HepG2 (cell line): ENCODE measurements around the gene NYNRIN. TPM values are rescaled to one million over a fixed set of nuclear protein-coding genes. Genes with fewer than 3 reads are reported as not detected.

Experiments used
- CREM ChIP-seq, 2 experiments: sonication (generic) in 1 of 2; formaldehyde crosslinking in 1 of 2; IDR thresholded peaks; 2 replicates each; pipeline versions ENCODE4 v1.4.0 to v1.6.1; 2016 to 2020; ENCODE audit warnings: antibody characterized with exemption in 1 of 2, mild to moderate bottlenecking in 1 of 2, missing genetic modification reagents in 1 of 2
- RFX3 ChIP-seq: IDR thresholded peaks from 2 replicates; pipeline ENCODE4 v1.6.1; 2016; ENCODE audit warnings: missing biosample characterization, missing genetic modification reagents
- SRF ChIP-seq: IDR thresholded peaks from 2 replicates; pipeline ENCODE4 v1.6.1; 2011; ENCODE audit warnings: mild to moderate bottlenecking, low read depth, low read length, moderate library complexity
- SRSF9 ChIP-seq: fragments of 200-400 bp; formaldehyde crosslinking; IDR thresholded peaks from 2 replicates; pipeline ENCODE4 v1.6.1; 2018; ENCODE audit warnings: borderline replicate concordance, mild to moderate bottlenecking, low read depth, low read length; ENCODE audit not compliant: insufficient read depth, poor library complexity, severe bottlenecking
- SUZ12 ChIP-seq: fragments of 150-350 bp; IDR thresholded peaks from 2 replicates; pipeline ENCODE4 v1.6.1; 2014; ENCODE audit warnings: low read depth, low read length
- ZFP36L1 ChIP-seq: sonication (generic); formaldehyde crosslinking; IDR thresholded peaks from 2 replicates; pipeline ENCODE4 v1.8.0; 2022; ENCODE audit warnings: mild to moderate bottlenecking, missing genetic modification reagents, moderate library complexity
- ZNF296 ChIP-seq: sonication (generic); formaldehyde crosslinking; conservative IDR thresholded peaks from 2 replicates; pipeline ENCODE4 v1.5.0; 2020; ENCODE audit warnings: mild to moderate bottlenecking, missing genetic modification reagents
- ZNF562 ChIP-seq: sonication (generic); formaldehyde crosslinking; IDR thresholded peaks from 2 replicates; pipeline ENCODE4 v1.8.0; 2022; ENCODE audit warnings: missing genetic modification reagents, borderline replicate concordance
- polyA plus RNA-seq, 8 experiments: library from polyadenylated mRNA; depleted of rRNA in 3 of 8; stranded (reverse) in 7 of 8; unstranded in 1 of 8; fragments of >200 nt; fragmentation: Illumina TruSeq in 4 of 8; extraction: Trizol in 4 of 8; gene quantifications; 2 replicates each; pipeline versions ENCODE4 v1.2.1 to v1.2.3, GENCODE V29; 2011 to 2016; ENCODE audit warnings: low read depth in 4 of 8, missing spikeins in 1 of 8, mixed read lengths in 1 of 8; ENCODE audit not compliant: insufficient read depth in 1 of 8
- total RNA-seq, 5 experiments: library from RNA; depleted of rRNA; stranded (reverse); fragments of >200 nt; fragmentation: Illumina TruSeq; extraction: Trizol; gene quantifications; 2 replicates each; pipeline ENCODE4 v1.2.3, GENCODE V29; 2016; ENCODE audit warnings: low read depth in 1 of 5
- TF ChIP-seq, protein P1 (sequence below): sonication (generic); formaldehyde crosslinking; IDR thresholded peaks from 2 replicates; pipeline ENCODE4 v1.5.0; 2020; ENCODE audit warnings: mild to moderate bottlenecking, missing genetic modification reagents, borderline replicate concordance
- TF ChIP-seq, protein P2 (sequence below): sonication (generic); formaldehyde crosslinking; IDR thresholded peaks from 2 replicates; pipeline ENCODE4 v1.4.0; 2020; ENCODE audit warnings: low read depth, mild to moderate bottlenecking, missing genetic modification reagents
- TF ChIP-seq, protein P3 (sequence below): sonication (generic); formaldehyde crosslinking; IDR thresholded peaks from 2 replicates; pipeline ENCODE4 v1.4.0; 2020; ENCODE audit warnings: missing genetic modification reagents, borderline replicate concordance
- TF ChIP-seq, protein P4 (sequence below): sonication (generic); formaldehyde crosslinking; IDR thresholded peaks from 2 replicates; pipeline ENCODE4 v1.5.0; 2020; ENCODE audit warnings: mild to moderate bottlenecking, missing genetic modification reagents

The NYNRIN gene
- total and polyA plus RNA-seq, 2 of the 13 experiments (the other 11 are each of a cell fraction or from before 2014, with no cell fraction given): 0.63 to 1.1 TPM

DNA sequence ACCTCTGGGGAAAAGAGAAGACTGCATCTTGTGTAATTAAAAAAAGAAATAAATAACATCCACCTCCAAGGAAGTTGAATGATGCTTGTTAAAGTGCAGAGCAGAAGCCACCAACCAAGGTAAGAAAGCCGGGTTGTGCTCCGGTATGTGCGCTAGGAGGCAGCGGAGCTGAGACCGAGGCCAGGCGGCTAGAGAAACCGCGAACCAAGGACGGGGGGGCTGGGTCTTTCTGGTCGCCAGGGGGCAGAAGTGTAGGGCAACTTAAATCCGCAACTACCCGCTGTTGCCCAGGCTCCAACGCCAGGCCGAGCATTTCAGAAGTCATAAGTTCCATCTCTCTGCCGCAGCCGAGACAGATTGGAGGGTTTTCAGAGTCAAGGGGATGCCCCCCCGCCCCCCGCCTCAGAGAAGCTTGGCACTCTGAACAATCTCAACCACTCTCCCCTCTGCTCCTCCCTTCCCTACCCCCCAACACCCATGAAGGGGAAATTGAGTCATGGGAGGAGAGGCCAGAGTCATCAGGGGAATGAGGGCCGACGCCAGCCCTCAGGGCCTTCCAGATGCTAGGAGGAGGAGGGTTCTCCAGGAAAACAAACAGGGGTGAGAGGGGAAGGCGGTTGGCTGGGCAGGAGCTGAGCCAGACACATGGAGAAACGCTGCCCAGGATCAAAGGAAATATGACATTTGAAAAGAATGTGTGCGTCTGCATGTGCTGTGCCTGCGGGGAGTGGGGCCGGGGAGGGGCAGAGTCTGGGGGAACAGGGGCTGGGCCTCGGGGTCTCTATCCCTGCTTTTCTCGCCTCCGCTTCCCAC is 33.0 kb upstream of the NYNRIN start (continued):
- TF ChIP-seq, protein P1, sequence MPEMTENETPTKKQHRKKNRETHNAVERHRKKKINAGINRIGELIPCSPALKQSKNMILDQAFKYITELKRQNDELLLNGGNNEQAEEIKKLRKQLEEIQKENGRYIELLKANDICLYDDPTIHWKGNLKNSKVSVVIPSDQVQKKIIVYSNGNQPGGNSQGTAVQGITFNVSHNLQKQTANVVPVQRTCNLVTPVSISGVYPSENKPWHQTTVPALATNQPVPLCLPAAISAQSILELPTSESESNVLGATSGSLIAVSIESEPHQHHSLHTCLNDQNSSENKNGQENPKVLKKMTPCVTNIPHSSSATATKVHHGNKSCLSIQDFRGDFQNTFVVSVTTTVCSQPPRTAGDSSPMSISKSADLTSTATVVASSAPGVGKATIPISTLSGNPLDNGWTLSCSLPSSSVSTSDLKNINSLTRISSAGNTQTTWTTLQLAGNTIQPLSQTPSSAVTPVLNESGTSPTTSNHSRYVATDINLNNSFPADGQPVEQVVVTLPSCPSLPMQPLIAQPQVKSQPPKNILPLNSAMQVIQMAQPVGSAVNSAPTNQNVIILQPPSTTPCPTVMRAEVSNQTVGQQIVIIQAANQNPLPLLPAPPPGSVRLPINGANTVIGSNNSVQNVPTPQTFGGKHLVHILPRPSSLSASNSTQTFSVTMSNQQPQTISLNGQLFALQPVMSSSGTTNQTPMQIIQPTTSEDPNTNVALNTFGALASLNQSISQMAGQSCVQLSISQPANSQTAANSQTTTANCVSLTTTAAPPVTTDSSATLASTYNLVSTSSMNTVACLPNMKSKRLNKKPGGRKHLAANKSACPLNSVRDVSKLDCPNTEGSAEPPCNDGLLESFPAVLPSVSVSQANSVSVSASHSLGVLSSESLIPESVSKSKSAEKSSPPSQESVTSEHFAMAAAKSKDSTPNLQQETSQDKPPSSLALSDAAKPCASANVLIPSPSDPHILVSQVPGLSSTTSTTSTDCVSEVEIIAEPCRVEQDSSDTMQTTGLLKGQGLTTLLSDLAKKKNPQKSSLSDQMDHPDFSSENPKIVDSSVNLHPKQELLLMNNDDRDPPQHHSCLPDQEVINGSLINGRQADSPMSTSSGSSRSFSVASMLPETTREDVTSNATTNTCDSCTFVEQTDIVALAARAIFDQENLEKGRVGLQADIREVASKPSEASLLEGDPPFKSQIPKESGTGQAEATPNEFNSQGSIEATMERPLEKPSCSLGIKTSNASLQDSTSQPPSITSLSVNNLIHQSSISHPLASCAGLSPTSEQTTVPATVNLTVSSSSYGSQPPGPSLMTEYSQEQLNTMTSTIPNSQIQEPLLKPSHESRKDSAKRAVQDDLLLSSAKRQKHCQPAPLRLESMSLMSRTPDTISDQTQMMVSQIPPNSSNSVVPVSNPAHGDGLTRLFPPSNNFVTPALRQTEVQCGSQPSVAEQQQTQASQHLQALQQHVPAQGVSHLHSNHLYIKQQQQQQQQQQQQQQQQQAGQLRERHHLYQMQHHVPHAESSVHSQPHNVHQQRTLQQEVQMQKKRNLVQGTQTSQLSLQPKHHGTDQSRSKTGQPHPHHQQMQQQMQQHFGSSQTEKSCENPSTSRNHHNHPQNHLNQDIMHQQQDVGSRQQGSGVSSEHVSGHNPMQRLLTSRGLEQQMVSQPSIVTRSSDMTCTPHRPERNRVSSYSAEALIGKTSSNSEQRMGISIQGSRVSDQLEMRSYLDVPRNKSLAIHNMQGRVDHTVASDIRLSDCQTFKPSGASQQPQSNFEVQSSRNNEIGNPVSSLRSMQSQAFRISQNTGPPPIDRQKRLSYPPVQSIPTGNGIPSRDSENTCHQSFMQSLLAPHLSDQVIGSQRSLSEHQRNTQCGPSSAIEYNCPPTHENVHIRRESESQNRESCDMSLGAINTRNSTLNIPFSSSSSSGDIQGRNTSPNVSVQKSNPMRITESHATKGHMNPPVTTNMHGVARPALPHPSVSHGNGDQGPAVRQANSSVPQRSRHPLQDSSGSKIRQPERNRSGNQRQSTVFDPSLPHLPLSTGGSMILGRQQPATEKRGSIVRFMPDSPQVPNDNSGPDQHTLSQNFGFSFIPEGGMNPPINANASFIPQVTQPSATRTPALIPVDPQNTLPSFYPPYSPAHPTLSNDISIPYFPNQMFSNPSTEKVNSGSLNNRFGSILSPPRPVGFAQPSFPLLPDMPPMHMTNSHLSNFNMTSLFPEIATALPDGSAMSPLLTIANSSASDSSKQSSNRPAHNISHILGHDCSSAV (CRISPR knock-in tag): 0 out of 2 replicates have a peak, but pooled peaks have one; percentile 41
- TF ChIP-seq, protein P2, sequence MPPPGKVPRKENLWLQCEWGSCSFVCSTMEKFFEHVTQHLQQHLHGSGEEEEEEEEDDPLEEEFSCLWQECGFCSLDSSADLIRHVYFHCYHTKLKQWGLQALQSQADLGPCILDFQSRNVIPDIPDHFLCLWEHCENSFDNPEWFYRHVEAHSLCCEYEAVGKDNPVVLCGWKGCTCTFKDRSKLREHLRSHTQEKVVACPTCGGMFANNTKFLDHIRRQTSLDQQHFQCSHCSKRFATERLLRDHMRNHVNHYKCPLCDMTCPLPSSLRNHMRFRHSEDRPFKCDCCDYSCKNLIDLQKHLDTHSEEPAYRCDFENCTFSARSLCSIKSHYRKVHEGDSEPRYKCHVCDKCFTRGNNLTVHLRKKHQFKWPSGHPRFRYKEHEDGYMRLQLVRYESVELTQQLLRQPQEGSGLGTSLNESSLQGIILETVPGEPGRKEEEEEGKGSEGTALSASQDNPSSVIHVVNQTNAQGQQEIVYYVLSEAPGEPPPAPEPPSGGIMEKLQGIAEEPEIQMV (CRISPR knock-in tag): peak; percentile 88
- no peak for TF ChIP-seq SRF
- TF ChIP-seq, protein P3, sequence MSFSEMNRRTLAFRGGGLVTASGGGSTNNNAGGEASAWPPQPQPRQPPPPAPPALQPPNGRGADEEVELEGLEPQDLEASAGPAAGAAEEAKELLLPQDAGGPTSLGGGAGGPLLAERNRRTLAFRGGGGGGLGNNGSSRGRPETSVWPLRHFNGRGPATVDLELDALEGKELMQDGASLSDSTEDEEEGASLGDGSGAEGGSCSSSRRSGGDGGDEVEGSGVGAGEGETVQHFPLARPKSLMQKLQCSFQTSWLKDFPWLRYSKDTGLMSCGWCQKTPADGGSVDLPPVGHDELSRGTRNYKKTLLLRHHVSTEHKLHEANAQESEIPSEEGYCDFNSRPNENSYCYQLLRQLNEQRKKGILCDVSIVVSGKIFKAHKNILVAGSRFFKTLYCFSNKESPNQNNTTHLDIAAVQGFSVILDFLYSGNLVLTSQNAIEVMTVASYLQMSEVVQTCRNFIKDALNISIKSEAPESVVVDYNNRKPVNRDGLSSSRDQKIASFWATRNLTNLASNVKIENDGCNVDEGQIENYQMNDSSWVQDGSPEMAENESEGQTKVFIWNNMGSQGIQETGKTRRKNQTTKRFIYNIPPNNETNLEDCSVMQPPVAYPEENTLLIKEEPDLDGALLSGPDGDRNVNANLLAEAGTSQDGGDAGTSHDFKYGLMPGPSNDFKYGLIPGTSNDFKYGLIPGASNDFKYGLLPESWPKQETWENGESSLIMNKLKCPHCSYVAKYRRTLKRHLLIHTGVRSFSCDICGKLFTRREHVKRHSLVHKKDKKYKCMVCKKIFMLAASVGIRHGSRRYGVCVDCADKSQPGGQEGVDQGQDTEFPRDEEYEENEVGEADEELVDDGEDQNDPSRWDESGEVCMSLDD (CRISPR knock-in tag): no peak; the same call in 1 of the 2 replicates
- TF ChIP-seq ZNF296 (CRISPR knock-in tag): no peak
- no peak for TF ChIP-seq SRSF9
- TF ChIP-seq SUZ12: no peak
- TF ChIP-seq, protein P4, sequence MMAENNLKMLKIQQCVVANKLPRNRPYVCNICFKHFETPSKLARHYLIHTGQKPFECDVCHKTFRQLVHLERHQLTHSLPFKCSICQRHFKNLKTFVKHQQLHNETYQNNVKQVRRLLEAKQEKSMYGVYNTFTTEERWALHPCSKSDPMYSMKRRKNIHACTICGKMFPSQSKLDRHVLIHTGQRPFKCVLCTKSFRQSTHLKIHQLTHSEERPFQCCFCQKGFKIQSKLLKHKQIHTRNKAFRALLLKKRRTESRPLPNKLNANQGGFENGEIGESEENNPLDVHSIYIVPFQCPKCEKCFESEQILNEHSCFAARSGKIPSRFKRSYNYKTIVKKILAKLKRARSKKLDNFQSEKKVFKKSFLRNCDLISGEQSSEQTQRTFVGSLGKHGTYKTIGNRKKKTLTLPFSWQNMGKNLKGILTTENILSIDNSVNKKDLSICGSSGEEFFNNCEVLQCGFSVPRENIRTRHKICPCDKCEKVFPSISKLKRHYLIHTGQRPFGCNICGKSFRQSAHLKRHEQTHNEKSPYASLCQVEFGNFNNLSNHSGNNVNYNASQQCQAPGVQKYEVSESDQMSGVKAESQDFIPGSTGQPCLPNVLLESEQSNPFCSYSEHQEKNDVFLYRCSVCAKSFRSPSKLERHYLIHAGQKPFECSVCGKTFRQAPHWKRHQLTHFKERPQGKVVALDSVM: peak; percentile 80; the same call in 1 of the 2 replicates
- no peak for TF ChIP-seq CREM (IDR thresholded peaks at IDR 0.05)
- TF ChIP-seq CREM (CRISPR knock-in tag; IDR thresholded peaks at IDR 0.05): no peak
- no peak for TF ChIP-seq ZFP36L1
- TF ChIP-seq RFX3 (CRISPR knock-in tag): 0 out of 2 replicates have a peak, but pooled peaks have one; percentile 30
- TF ChIP-seq ZNF562: no peak
